HepG2 (cell line): ENCODE results near the gene METTL22.

Source experiments
- DMAP1 ChIP-seq: IDR thresholded peaks from 2 replicates; pipeline ENCODE4 v1.6.1; 2016
- DMTF1 ChIP-seq: sonication (generic); formaldehyde crosslinking; IDR thresholded peaks from 2 replicates; pipeline ENCODE4 v1.4.0; 2020; ENCODE audit warnings: mild to moderate bottlenecking, missing genetic modification reagents
- DRAP1 ChIP-seq: IDR thresholded peaks from 2 replicates; pipeline ENCODE4 v1.6.1; 2016; ENCODE audit warnings: missing genetic modification reagents, missing compliant biosample characterization
- NFATC3 ChIP-seq: sonication (generic); formaldehyde crosslinking; IDR thresholded peaks from 2 replicates; pipeline ENCODE4 v1.5.1; 2020; ENCODE audit warnings: mild to moderate bottlenecking, missing genetic modification reagents
- SMC3 ChIP-seq: IDR thresholded peaks from 2 replicates; pipeline ENCODE4 v1.6.1; 2011; ENCODE audit warnings: low read length, improper control_type of control experiment
- SUZ12 ChIP-seq: fragments of 150-350 bp; IDR thresholded peaks from 2 replicates; pipeline ENCODE4 v1.6.1; 2014; ENCODE audit warnings: low read depth, low read length
- ZSCAN29 ChIP-seq: sonication (generic); formaldehyde crosslinking; conservative IDR thresholded peaks from 2 replicates; pipeline ENCODE4 v1.4.0; 2020; ENCODE audit warnings: mild to moderate bottlenecking, missing genetic modification reagents
- TF ChIP-seq, protein P1 (sequence below): sonication (generic); formaldehyde crosslinking; IDR thresholded peaks from 2 replicates; pipeline ENCODE4 v1.5.1; 2020; ENCODE audit warnings: mild to moderate bottlenecking, missing genetic modification reagents, moderate library complexity
- TF ChIP-seq, protein P2 (sequence below): sonication (generic); formaldehyde crosslinking; conservative IDR thresholded peaks from 2 replicates; pipeline ENCODE4 v1.4.0; 2020; ENCODE audit warnings: missing genetic modification reagents

DNA sequence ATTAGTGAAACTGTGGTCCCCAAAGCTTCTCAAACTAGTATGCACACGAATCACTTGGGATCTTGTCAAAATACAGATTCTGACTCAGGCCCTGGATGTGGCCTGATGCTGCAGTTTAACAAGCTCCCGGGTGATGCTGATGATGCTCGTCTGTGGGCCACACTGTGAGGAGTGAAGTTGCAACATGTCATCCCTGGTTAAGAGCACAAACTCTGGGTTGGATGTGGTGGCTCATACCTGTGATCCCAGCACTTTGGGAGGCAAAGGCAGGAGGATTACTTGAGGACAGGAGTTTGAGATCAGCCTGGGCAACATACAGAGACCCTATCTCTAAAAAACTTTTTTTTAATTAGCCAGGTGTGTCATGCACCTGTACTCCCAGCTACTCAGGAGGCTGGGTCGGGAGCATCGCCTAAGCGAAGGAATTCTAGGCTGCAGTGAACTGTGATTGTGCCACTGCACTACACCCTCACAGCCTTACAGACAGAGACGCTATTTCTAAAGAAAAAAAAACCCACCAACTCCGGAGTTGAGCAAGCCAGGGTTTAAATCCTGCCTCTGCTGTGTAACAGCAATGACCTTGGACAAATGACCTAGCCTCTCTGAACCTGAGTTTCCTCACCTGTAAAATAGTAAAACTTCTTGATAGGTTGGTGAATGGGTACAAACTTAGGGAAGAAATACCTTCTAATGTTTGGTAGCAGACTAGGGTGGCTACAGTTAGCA is 28.5 kb downstream of the METTL22 start:
- TF ChIP-seq, protein P1, sequence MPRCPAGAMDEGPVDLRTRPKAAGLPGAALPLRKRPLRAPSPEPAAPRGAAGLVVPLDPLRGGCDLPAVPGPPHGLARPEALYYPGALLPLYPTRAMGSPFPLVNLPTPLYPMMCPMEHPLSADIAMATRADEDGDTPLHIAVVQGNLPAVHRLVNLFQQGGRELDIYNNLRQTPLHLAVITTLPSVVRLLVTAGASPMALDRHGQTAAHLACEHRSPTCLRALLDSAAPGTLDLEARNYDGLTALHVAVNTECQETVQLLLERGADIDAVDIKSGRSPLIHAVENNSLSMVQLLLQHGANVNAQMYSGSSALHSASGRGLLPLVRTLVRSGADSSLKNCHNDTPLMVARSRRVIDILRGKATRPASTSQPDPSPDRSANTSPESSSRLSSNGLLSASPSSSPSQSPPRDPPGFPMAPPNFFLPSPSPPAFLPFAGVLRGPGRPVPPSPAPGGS (CRISPR knock-in tag): no peak
- TF ChIP-seq NFATC3 (CRISPR knock-in tag) (no peak), ZSCAN29 (CRISPR knock-in tag) (no peak), DRAP1 (CRISPR knock-in tag) (no peak), SUZ12 (no peak), SMC3 (no peak), DMAP1 (CRISPR knock-in tag) (no peak), DMTF1 (CRISPR knock-in tag) (no peak)
- TF ChIP-seq, protein P2, sequence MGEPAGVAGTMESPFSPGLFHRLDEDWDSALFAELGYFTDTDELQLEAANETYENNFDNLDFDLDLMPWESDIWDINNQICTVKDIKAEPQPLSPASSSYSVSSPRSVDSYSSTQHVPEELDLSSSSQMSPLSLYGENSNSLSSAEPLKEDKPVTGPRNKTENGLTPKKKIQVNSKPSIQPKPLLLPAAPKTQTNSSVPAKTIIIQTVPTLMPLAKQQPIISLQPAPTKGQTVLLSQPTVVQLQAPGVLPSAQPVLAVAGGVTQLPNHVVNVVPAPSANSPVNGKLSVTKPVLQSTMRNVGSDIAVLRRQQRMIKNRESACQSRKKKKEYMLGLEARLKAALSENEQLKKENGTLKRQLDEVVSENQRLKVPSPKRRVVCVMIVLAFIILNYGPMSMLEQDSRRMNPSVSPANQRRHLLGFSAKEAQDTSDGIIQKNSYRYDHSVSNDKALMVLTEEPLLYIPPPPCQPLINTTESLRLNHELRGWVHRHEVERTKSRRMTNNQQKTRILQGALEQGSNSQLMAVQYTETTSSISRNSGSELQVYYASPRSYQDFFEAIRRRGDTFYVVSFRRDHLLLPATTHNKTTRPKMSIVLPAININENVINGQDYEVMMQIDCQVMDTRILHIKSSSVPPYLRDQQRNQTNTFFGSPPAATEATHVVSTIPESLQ (CRISPR knock-in tag): no peak
